ENCODE results near the gene PARD3.

Gene PARD3

GRCh38 chr10:34736976-34737771 is 77.9 kb downstream of the PARD3 start:
- DNase-seq = no peak

- no peak for DNase-seq
These were observed 80.2 kb downstream of the PARD3 start for GRCh38 chr10:34734918-34735317.

- DNase-seq = no peak
These were observed 82.2 kb downstream of the PARD3 start for GRCh38 chr10:34732926-34733325.

- DNase-seq = no peak
These were observed 83.0 kb downstream of the PARD3 start for GRCh38 chr10:34731885-34732701.

- no peak for DNase-seq
These were observed 83.9 kb downstream of the PARD3 start for GRCh38 chr10:34731213-34731612.

- no peak for DNase-seq
These were observed 84.4 kb downstream of the PARD3 start for GRCh38 chr10:34730726-34731125.

GRCh38 chr10:34729619-34730018 is 85.5 kb downstream of the PARD3 start:
- no peak for DNase-seq

GRCh38 chr10:34728361-34728760 is 86.7 kb downstream of the PARD3 start:
- no peak for DNase-seq

GRCh38 chr10:34727595-34728033 is 87.5 kb downstream of the PARD3 start:
- DNase-seq = no peak

GRCh38 chr10:34726862-34727261 is 88.2 kb downstream of the PARD3 start:
- no peak for DNase-seq

- DNase-seq = no peak
These were observed 91.3 kb downstream of the PARD3 start for GRCh38 chr10:34723750-34724149.

- DNase-seq = no peak
These were observed 92.7 kb downstream of the PARD3 start for GRCh38 chr10:34722404-34722803.

- no peak for DNase-seq
These were observed 93.8 kb downstream of the PARD3 start for GRCh38 chr10:34721208-34721840.

- no peak for DNase-seq
These were observed 95.3 kb downstream of the PARD3 start for GRCh38 chr10:34719746-34720145.

- no peak for DNase-seq
These were observed 95.8 kb downstream of the PARD3 start for GRCh38 chr10:34719328-34719727.

- no peak for DNase-seq
These were observed 97.7 kb downstream of the PARD3 start for GRCh38 chr10:34717429-34717828.

- DNase-seq = no peak
These were observed 98.1 kb downstream of the PARD3 start for GRCh38 chr10:34716958-34717357.

- DNase-seq = no peak
These were observed 98.9 kb downstream of the PARD3 start for GRCh38 chr10:34716234-34716633.

GRCh38 chr10:34715511-34716187 is 99.4 kb downstream of the PARD3 start:
- DNase-seq = no peak

- DNase-seq = no peak
These were observed 101.2 kb downstream of the PARD3 start for GRCh38 chr10:34713875-34714274.

- no peak for DNase-seq
These were observed 103.6 kb downstream of the PARD3 start for GRCh38 chr10:34711500-34711899.

- DNase-seq = no peak
These were observed 104.7 kb downstream of the PARD3 start for GRCh38 chr10:34710391-34710751.

Measured in NCI-H2029 treated with DMSO at 0.1 percent for 48 hours (cell line).